Measurements from ENCODE around the gene RPS2. TPM values are rescaled to one million over a fixed set of nuclear protein-coding genes. Genes with fewer than 3 reads are reported as not detected.

The RPS2 gene
- total and polyA plus RNA-seq, 2 donors (not counting 1 experiment from before 2014, with no cell fraction given), result 3,261 to 6,138 TPM

DNA sequence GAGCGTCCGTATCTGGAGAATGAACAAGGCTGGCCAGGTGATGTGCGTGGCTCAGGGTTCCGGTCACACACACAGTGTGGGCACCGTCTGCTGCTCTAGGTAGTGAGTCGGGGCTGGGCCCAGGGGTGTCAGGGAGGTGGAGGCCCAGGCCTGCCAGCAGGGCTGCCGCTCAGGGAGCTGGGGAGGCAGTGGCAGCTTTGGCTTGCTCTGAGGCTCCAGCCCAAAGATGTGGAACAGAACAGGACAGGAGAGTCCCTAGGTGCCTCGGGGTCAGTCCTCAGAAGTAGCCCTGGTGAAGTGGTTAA is 11.5 kb upstream of the RPS2 start:
- ATAC-seq (ENCODE audit: low read depth) (no peak), DNase-seq (no peak)
- POLR2A ChIA-PET, result interaction anchor here (1.8 kb wide), 1 partner anchor 12 kb away, joined by 7 read pairs; the partner anchor contains the start of gene RPS2
- Histone ChIP-seq H3K27me3 (replicated peaks in 1 of 4; ENCODE audit: control extremely low read depth in 1 of 4, control insufficient read depth in 3 of 4, insufficient read depth in 4 of 4, low read length in 3 of 4) (peaks cover 0 to 47% (median 11%) of the 10 kb centered on the region in 4 experiments), H3K9me3 (ENCODE audit: control extremely low read depth in 1 of 3, control insufficient read depth in 2 of 3, insufficient read depth in 1 of 3, low read length in 2 of 3) (peaks cover 0 to 6% (median 0%) of the 10 kb centered on the region in 3 donors), H2AFZ (ENCODE audit: insufficient read depth, low read depth, low read length, poor library complexity, severe bottlenecking) (no peak overlapping the region), H3K79me2 (ENCODE audit: control insufficient read depth, insufficient read depth, low read length) (peaks cover 35% of the 10 kb centered on the region), H3K9ac (ENCODE audit: low read length) (no peak overlapping the region), H3K4me3 (ENCODE audit: control extremely low read depth in 1 of 5, extremely low read depth in 1 of 5, insufficient read depth in 1 of 5, low read depth in 2 of 5, low read length in 4 of 5) (no peak overlapping the region), H4K20me1 (ENCODE audit: control insufficient read depth, insufficient read depth, low read length, poor library complexity, severe bottlenecking) (peaks cover 48% of the 10 kb centered on the region), H3K4me1 (ENCODE audit: control insufficient read depth in 2 of 2, insufficient read depth in 2 of 2, low read length in 2 of 2) (peaks cover 10 to 26% of the 10 kb centered on the region in 2 donors), H3K36me3 (replicated peaks in 1 of 2; ENCODE audit: control extremely low read depth in 1 of 2, control insufficient read depth in 1 of 2, extremely low read depth in 1 of 2, insufficient read depth in 2 of 2, low read length in 1 of 2) (peaks cover 0 to 42% of the 10 kb centered on the region in 2 experiments), H3K27ac (ENCODE audit: low read length in 2 of 2) (no peak overlapping the region), H3K4me2 (replicated peaks; ENCODE audit: low read depth, low read length, poor library complexity, severe bottlenecking) (no peak overlapping the region)
- TF ChIP-seq, protein P1, sequence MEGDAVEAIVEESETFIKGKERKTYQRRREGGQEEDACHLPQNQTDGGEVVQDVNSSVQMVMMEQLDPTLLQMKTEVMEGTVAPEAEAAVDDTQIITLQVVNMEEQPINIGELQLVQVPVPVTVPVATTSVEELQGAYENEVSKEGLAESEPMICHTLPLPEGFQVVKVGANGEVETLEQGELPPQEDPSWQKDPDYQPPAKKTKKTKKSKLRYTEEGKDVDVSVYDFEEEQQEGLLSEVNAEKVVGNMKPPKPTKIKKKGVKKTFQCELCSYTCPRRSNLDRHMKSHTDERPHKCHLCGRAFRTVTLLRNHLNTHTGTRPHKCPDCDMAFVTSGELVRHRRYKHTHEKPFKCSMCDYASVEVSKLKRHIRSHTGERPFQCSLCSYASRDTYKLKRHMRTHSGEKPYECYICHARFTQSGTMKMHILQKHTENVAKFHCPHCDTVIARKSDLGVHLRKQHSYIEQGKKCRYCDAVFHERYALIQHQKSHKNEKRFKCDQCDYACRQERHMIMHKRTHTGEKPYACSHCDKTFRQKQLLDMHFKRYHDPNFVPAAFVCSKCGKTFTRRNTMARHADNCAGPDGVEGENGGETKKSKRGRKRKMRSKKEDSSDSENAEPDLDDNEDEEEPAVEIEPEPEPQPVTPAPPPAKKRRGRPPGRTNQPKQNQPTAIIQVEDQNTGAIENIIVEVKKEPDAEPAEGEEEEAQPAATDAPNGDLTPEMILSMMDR (IDR thresholded peaks at IDR 0.05), result no peak
- TF ChIP-seq EZH2 (IDR thresholded peaks at IDR 0.05; ENCODE audit: borderline replicate concordance, insufficient read depth, low read depth, low read length, poor library complexity, severe bottlenecking), result no peak
- Mint-ChIP-seq H3K4me3 (no peak overlapping the region), H3K27me3 (no peaks in the 10 kb centered on the region), H3K4me1 (peaks cover 18% of the 10 kb centered on the region), H3K9me3 (ENCODE audit: insufficient read depth) (no peaks in the 10 kb centered on the region), H3K27ac (no peak overlapping the region)
- WGBS (ENCODE audit: insufficient coverage), result 100% methylated on average over 7 of the region's 8 CpGs
- CTCF ChIA-PET, result no interaction called here
- intact Hi-C loops (cut with micrococcal nuclease), result no loop called here

DNA sequence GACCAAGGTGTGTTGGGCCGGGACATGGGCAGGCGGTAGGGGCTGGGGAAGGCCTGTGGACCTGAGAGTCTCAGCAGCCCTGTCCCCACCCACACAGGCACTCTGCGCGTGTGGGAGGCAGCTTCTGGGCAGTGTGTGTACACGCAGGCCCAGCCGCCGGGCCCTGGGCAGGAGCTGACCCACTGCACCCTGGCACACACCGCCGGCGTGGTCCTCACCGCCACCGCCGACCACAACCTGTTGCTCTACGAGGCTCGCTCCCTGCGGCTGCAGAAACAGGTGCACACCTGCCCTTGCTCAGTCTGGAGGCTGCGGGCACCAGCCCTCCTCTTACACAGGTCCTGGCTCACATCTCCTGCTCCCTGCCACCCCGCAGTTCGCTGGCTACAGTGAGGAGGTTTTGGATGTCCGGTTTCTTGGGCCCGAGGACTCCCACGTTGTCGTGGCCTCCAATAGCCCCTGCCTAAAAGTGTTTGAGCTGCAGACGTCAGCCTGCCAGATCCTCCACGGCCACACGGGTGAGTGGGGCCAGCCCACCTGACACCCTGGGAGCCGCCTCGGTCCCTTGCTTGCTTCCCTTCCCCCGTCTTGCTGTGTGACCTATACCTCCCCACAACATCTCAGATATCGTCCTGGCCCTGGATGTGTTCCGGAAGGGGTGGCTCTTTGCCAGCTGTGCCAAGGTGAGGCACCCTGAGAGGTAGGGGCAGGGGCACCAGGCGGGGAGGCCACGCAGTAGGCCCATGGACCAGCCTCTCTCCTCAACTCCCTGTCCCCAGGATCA is 11.0 kb upstream of the RPS2 start:
- intact Hi-C loops (cut with micrococcal nuclease), result no loop called here
- Histone ChIP-seq H3K4me1 (ENCODE audit: control insufficient read depth in 2 of 2, insufficient read depth in 2 of 2, low read length in 2 of 2) (peaks cover 9 to 31% of the 10 kb centered on the region in 2 donors), H3K9ac (ENCODE audit: low read length) (no peak overlapping the region), H3K4me2 (replicated peaks; ENCODE audit: low read depth, low read length, poor library complexity, severe bottlenecking) (no peak overlapping the region), H2AFZ (ENCODE audit: insufficient read depth, low read depth, low read length, poor library complexity, severe bottlenecking) (no peak overlapping the region), H3K9me3 (ENCODE audit: control extremely low read depth in 1 of 3, control insufficient read depth in 2 of 3, insufficient read depth in 1 of 3, low read length in 2 of 3) (peaks cover 0 to 6% (median 0%) of the 10 kb centered on the region in 3 donors), H3K79me2 (ENCODE audit: control insufficient read depth, insufficient read depth, low read length) (peaks cover 40% of the 10 kb centered on the region), H3K27me3 (replicated peaks in 1 of 4; ENCODE audit: control extremely low read depth in 1 of 4, control insufficient read depth in 3 of 4, insufficient read depth in 4 of 4, low read length in 3 of 4) (peaks cover 0 to 42% (median 7%) of the 10 kb centered on the region in 4 experiments), H3K27ac (ENCODE audit: low read length in 2 of 2) (no peak overlapping the region), H3K4me3 (ENCODE audit: control extremely low read depth in 1 of 5, extremely low read depth in 1 of 5, insufficient read depth in 1 of 5, low read depth in 2 of 5, low read length in 4 of 5) (no peak overlapping the region), H4K20me1 (ENCODE audit: control insufficient read depth, insufficient read depth, low read length, poor library complexity, severe bottlenecking) (peaks cover 48% of the 10 kb centered on the region), H3K36me3 (replicated peaks in 1 of 2; ENCODE audit: control extremely low read depth in 1 of 2, control insufficient read depth in 1 of 2, extremely low read depth in 1 of 2, insufficient read depth in 2 of 2, low read length in 1 of 2) (peaks cover 0 to 42% of the 10 kb centered on the region in 2 experiments)
- ATAC-seq (ENCODE audit: low read depth), result no peak
- H3K9me3 Mint-ChIP-seq (ENCODE audit: insufficient read depth), result no peaks in the 10 kb centered on the region
- ChIA-PET CTCF (no interaction called here), POLR2A (interaction anchor here (0.5 to 1.8 kb wide), 2 partner anchors 11 to 36 kb away, joined by 5 to 7 read pairs; partner anchors contain the start of gene RPS2)
- no peak overlapping the region for H3K27ac Mint-ChIP-seq
- peaks cover 21% of the 10 kb centered on the region for H3K4me1 Mint-ChIP-seq
- no peaks in the 10 kb centered on the region for H3K27me3 Mint-ChIP-seq
- 97% methylated on average over 31 of the region's 33 CpGs for WGBS (ENCODE audit: insufficient coverage)
- H3K4me3 Mint-ChIP-seq, result no peak overlapping the region
- TF ChIP-seq, protein P1 (IDR thresholded peaks at IDR 0.05), result no peak
- TF ChIP-seq EZH2 (IDR thresholded peaks at IDR 0.05; ENCODE audit: borderline replicate concordance, insufficient read depth, low read depth, low read length, poor library complexity, severe bottlenecking), result no peak
- no peak for DNase-seq
